ENCODE measurements around the gene CD28.

DNA sequence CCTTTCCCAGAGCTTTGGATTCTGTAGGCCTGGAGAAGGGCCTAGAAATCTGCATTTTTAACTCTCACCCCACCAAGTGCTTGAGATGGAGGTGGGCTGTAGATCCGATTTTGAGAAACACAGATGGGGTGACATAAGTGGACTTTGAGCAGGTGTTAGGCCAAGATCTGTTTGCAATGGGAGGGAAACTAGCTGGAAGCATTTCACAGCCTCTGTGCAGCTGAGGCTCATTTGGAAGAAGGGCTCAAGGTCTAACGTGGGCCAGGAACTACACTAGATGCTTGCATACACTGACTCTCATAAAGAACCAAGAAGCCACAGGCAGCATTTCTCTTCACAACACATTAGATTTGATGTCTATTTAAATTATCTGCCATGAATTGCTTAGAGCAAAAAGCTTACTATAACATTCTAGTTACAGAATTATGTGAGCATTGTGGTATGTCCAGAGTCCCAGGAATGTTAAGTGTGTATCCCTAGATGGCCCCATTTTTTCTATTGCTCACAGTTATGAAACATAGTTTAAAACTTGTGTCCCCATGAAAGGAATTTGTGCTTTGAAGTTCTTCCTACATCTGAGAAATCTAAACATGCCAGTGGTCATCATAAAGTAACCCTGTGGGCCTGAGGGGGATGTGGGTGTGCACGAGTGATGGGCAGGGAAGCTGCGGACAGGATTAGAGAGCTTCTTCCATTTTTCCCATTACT is 77.2 kb downstream of the CD28 start:
- TF ChIP-seq GABPA (tag; conservative IDR thresholded peaks at IDR 0.05; ENCODE audit: low read depth) (no peak), ETV6 (IDR thresholded peaks at IDR 0.05; ENCODE audit: borderline replicate concordance in 1 of 2, low read depth in 2 of 2, low read length in 1 of 2) (no peak), ETV6 (CRISPR knock-in tag; IDR thresholded peaks at IDR 0.05; ENCODE audit: borderline replicate concordance) (no peak), CHD4 (IDR thresholded peaks at IDR 0.05; ENCODE audit: insufficient read depth, insufficient replicate concordance, low read depth, low read length, poor library complexity, severe bottlenecking) (no peak)

Measured in K562 (cell line).